OCI-LY7 (cell line): ENCODE data around the gene PHF14.

ENCODE experiments used
- CTCF ChIP-seq: fragments of 200-600 bp; sonication (generic); conservative IDR thresholded peaks from 2 replicates; pipeline ENCODE4 v1.5.1; 2014; ENCODE audit warnings: mild to moderate bottlenecking, antibody characterized with exemption, low read length, moderate library complexity, mixed read lengths
- EZH2phosphoT487 ChIP-seq: fragments of 200-600 bp; sonication (generic); IDR thresholded peaks from 2 replicates; pipeline ENCODE4 v1.6.1; 2018; ENCODE audit warnings: low read depth, borderline replicate concordance, mild to moderate bottlenecking, mixed run types, antibody characterized with exemption, low read length, moderate library complexity, mixed read lengths

DNA sequence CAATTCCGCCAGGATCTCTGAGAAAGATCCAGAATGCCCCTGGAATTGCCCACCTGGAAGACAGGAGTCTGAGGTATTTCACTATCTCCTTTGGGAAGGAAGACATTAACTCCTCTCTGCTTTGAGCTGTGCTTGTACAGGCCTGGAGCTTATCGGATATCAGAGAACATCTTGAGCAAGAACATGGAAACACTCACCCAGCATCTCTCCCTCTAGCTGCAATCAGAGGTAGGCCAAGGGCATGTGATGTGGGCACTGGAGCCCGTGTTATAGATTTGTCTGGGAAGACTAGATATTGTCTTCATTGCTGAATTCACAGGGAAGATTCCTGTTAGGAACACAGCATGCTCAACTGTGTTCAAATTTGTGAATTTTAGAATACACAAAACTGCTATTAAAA, 233.9 kb downstream of the PHF14 start:
- TF ChIP-seq CTCF (no peak), EZH2phosphoT487 (no peak)
